Measurements from ENCODE around the gene RABL6. TPM values are rescaled to one million over a fixed set of nuclear protein-coding genes. Genes with fewer than 3 reads are reported as not detected.
"Not testable (repeated sequence)": the region's sequence is repeated elsewhere in the genome, so short reads cannot be mapped to it uniquely, and the experiment has no call there.

Gene RABL6
- total RNA-seq, 1 donor from 2014 or later = 46.9 TPM

GRCh38 chr9:136883670-136884069 is 75.9 kb downstream of the RABL6 start:
- intact Hi-C loops (cut with DNase I); DNase-seq (ENCODE audit: low spot score); ATAC-seq: not testable (repeated sequence)

DNA sequence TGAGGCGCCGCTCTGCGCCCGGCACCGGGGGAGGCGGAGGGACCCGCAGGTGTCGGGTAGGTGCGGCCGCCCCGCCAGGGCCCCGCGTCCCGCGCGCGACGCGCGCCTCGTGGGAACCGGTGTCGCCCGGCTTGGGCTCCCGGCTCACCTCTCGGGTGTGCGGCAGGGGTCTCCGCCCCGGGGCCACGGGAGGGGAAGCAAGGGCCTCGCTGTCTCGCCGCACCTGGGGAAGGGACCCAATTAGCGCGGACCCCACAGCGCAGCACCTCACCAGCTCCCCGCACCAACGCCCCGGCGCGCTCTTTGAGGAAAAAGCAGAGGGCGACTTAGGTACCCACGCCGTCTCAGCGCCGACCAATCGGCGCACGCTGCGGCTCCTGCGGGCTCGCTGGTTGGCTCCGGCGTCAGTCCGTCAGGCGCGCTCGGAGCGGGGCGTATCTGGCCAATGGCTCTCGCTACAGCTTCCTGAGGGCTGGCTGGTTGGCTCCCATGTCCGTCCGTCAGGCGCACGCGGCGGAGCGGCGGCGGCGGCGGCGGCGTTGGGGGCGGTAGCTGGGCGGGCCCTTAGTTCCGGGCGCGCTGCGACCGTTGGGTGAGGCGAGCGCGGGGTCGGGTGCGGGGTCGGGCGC is 78.3 kb downstream of the RABL6 start, which contains the start of gene TRAF2:
TSS of gene TRAF2 (plus strand) at position 567 of the 629 bp plus-strand sequence. CDS start 12,225 bp downstream, outside the sequence.
- DNase-seq (ENCODE audit: low spot score) = peak; percentile 99
- intact Hi-C loops (cut with DNase I) = no loop called here
- peak; percentile 100 for ATAC-seq

GRCh38 chr9:136886610-136887597 is 79.2 kb downstream of the RABL6 start:
- intact Hi-C loops (cut with DNase I) = no loop called here
- ATAC-seq = peak; percentile 2
- no peak for DNase-seq (ENCODE audit: low spot score)

- DNase-seq (ENCODE audit: low spot score) = no peak
- no peak for ATAC-seq
- intact Hi-C loops (cut with DNase I) = no loop called here
Observed at GRCh38 chr9:136888454-136888853, 80.7 kb downstream of the RABL6 start.

DNA sequence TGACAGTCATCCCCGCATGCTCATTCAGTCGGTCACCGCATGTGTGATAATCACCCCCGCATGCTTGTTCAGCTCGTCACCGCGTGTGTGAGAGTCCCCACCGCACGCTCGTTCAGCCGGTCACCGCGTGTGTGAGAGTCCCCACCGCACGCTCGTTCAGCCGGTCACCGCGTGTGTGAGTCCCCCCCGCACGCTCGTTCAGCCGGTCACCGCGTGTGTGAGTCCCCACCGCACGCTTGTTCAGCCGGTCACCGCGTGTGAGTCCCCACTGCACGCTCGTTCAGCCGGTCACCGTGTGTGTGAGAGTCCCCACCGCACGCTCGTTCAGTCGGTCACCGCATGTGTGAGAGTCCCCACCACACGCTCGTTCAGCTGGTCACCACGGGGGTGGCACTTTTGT is 82.1 kb downstream of the RABL6 start:
- intact Hi-C loops (cut with DNase I) = no loop called here
- DNase-seq (ENCODE audit: low spot score) = no peak
- ATAC-seq = no peak

DNA sequence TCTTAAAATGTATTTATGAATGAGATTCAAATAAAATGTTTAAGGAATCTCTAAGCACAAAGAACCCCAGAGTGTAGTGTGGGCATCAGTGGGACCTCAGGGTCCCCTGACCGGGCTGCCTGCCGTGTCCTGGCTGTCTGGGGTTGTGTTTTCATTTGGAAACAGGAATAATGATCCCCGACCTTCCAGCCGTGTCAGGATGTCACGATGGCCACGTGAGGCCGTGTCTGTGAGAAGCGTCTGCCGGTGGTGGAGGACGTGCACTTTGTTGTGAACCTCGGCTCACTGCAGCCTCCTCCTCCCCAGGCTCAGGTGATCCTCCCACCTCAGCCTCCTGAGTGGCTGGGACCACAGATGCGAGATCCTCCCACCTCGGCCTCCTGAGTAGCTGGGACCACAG is 82.9 kb downstream of the RABL6 start:
- intact Hi-C loops (cut with DNase I) = no loop called here
- no peak for DNase-seq (ENCODE audit: low spot score)
- no peak for ATAC-seq

Small RNA genes lying within 50 kb of the gene (microRNA-seq; reads per million reads assigned to microRNA genes)
- gene MIR4292 (not detected), gene MIR4479 (not detected)

Other genes with a start within 250 kb of the RABL6 start
- gene EGFL7, start 145.0 kb upstream of the RABL6 start, total RNA-seq = 242 TPM
- 33.9 TPM for gene AGPAT2, start 120.5 kb upstream of the RABL6 start, total RNA-seq
- 11.6 TPM for gene DIPK1B, start 95.4 kb upstream of the RABL6 start, total RNA-seq
- 5.5 TPM for gene LCN10, start 65.0 kb upstream of the RABL6 start, total RNA-seq
- gene LCN6, start 59.4 kb upstream of the RABL6 start, total RNA-seq = 7.0 TPM
- not detected for gene LCN8, start 49.7 kb upstream of the RABL6 start, total RNA-seq
- gene LCN15, start 43.4 kb upstream of the RABL6 start, total RNA-seq = not detected
- gene TMEM141, start 16.6 kb upstream of the RABL6 start, total RNA-seq = 37.8 TPM
- gene CCDC183, start 11.6 kb upstream of the RABL6 start, total RNA-seq = 2.5 TPM
- 3.1 TPM for gene AJM1, start 34.5 kb downstream of the RABL6 start, total RNA-seq
- gene PHPT1, start 41.5 kb downstream of the RABL6 start, total RNA-seq = 76.4 TPM
- 3.0 TPM for gene MAMDC4, start 44.4 kb downstream of the RABL6 start, total RNA-seq
- 201 TPM for gene EDF1, start 58.4 kb downstream of the RABL6 start, total RNA-seq
- gene TRAF2, start 78.6 kb downstream of the RABL6 start, total RNA-seq = 17.0 TPM
- 59.9 TPM for gene FBXW5, start 136.8 kb downstream of the RABL6 start, total RNA-seq
- gene C8G, start 137.3 kb downstream of the RABL6 start, total RNA-seq = not detected
- 8.6 TPM for gene LCN12, start 144.3 kb downstream of the RABL6 start, total RNA-seq
- 1,668 TPM for gene PTGDS, start 169.6 kb downstream of the RABL6 start, total RNA-seq
- gene LCNL1, start 175.0 kb downstream of the RABL6 start, total RNA-seq = 4.1 TPM
- 46.6 TPM for gene PAXX, start 184.5 kb downstream of the RABL6 start, total RNA-seq
- 11.3 TPM for gene CLIC3, start 188.6 kb downstream of the RABL6 start, total RNA-seq
- 298 TPM for gene ABCA2, start 220.3 kb downstream of the RABL6 start, total RNA-seq
- 0.18 TPM for gene FUT7, start 224.1 kb downstream of the RABL6 start, total RNA-seq
- 157 TPM for gene NPDC1, start 238.2 kb downstream of the RABL6 start, total RNA-seq
- gene ENTPD2, start 246.1 kb downstream of the RABL6 start, total RNA-seq = 24.3 TPM